Measurements from ENCODE around the gene PPL.

Gene PPL

GRCh38 chr16:4876646-4877379 lies 60.1 kb downstream of the PPL start:
- in situ Hi-C loops (cut with MboI; ENCODE audit: low sequenced_read_pairs, unreplicated experiment) = no loop called here
- DNase-seq (ENCODE audit: low spot score) = no peak
- TF ChIP-seq CTCF (IDR thresholded peaks at IDR 0.05; ENCODE audit: borderline replicate concordance, control extremely low read depth, extremely low read depth, insufficient read depth, missing control alignments) = no peak

GRCh38 chr16:4874666-4875065 lies 62.3 kb downstream of the PPL start:
- in situ Hi-C loops (cut with MboI; ENCODE audit: low sequenced_read_pairs, unreplicated experiment) = no loop called here
- no peak for DNase-seq (ENCODE audit: low spot score)

GRCh38 chr16:4873091-4873490 lies 63.9 kb downstream of the PPL start:
- TF ChIP-seq CTCF (IDR thresholded peaks at IDR 0.05; ENCODE audit: borderline replicate concordance, control extremely low read depth, extremely low read depth, insufficient read depth, missing control alignments) = no peak
- in situ Hi-C loops (cut with MboI; ENCODE audit: low sequenced_read_pairs, unreplicated experiment) = no loop called here
- no peak for DNase-seq (ENCODE audit: low spot score)

More at GRCh38 chr16:4874666-4875065, 62.3 kb downstream of the PPL start:
- TF ChIP-seq CTCF (IDR thresholded peaks at IDR 0.05; ENCODE audit: borderline replicate concordance, control extremely low read depth, extremely low read depth, insufficient read depth, missing control alignments) = no peak

GRCh38 chr16:4871071-4871470 lies 65.9 kb downstream of the PPL start:
- in situ Hi-C loops (cut with MboI; ENCODE audit: low sequenced_read_pairs, unreplicated experiment) = no loop called here
- TF ChIP-seq CTCF (IDR thresholded peaks at IDR 0.05; ENCODE audit: borderline replicate concordance, control extremely low read depth, extremely low read depth, insufficient read depth, missing control alignments) = no peak
- DNase-seq (ENCODE audit: low spot score) = no peak

- no peak for TF ChIP-seq CTCF (IDR thresholded peaks at IDR 0.05; ENCODE audit: borderline replicate concordance, control extremely low read depth, extremely low read depth, insufficient read depth, missing control alignments)
- in situ Hi-C loops (cut with MboI; ENCODE audit: low sequenced_read_pairs, unreplicated experiment) = no loop called here
- no peak for DNase-seq (ENCODE audit: low spot score)
These were observed 66.7 kb downstream of the PPL start for GRCh38 chr16:4870138-4870671.

GRCh38 chr16:4869147-4869805 lies 67.7 kb downstream of the PPL start:
- in situ Hi-C loops (cut with MboI; ENCODE audit: low sequenced_read_pairs, unreplicated experiment) = no loop called here
- DNase-seq (ENCODE audit: low spot score) = no peak
- no peak for TF ChIP-seq CTCF (IDR thresholded peaks at IDR 0.05; ENCODE audit: borderline replicate concordance, control extremely low read depth, extremely low read depth, insufficient read depth, missing control alignments)

Data from GM13976 (cell line).